WTC11 (cell line): ENCODE measurements around the gene FGF12. TPM values are rescaled to one million over a fixed set of nuclear protein-coding genes. Genes with fewer than 3 reads are reported as not detected.

Experiments used
- ATAC-seq: fragments of 200-7000 bp; cut with Tn5 transposase; 2 replicates; pipeline ENCODE4 v1.10.0; 2021; ENCODE audit warnings: mild to moderate bottlenecking, moderate library complexity
- CTCF ChIA-PET: fragments of 300-600 bp; sonication (Branson Sonifier 250); formaldehyde crosslinking; loops from one replicate; lab custom pipeline; 2021; ENCODE audit warnings: antibody characterized with exemption; lab: Charles Lee
- POLR2A ChIA-PET: fragments of 350-600 bp; sonication (Branson Sonifier 250); formaldehyde crosslinking; loops from one replicate; lab custom pipeline; 2021; ENCODE audit warnings: antibody characterized with exemption; lab: Charles Lee
- DNase-seq: peaks from one replicate; pipeline ENCODE4 v3.0.0; 2021; ENCODE audit warnings: low spot score
- H3K27ac Mint-ChIP-seq: 2 replicates; pipeline ENCODE4 v1.8.0; 2021; ENCODE audit warnings: mixed read lengths
- H3K27me3 Mint-ChIP-seq: 2 replicates; pipeline ENCODE4 v1.8.0; 2021; ENCODE audit warnings: low read depth, mild to moderate bottlenecking, moderate library complexity, mixed read lengths
- H3K36me3 Mint-ChIP-seq: 2 replicates; pipeline ENCODE4 v1.8.0; 2021; ENCODE audit warnings: mixed read lengths
- H3K4me1 Mint-ChIP-seq: 2 replicates; pipeline ENCODE4 v1.8.0; 2022; ENCODE audit warnings: mixed read lengths
- H3K4me3 Mint-ChIP-seq: 2 replicates; pipeline ENCODE4 v1.8.0; 2021; ENCODE audit warnings: mild to moderate bottlenecking, moderate library complexity, mixed read lengths
- H3K9me3 Mint-ChIP-seq: 2 replicates; pipeline ENCODE4 v1.8.0; 2021; ENCODE audit warnings: mixed read lengths
- AFF4 ChIP-seq: sonication (generic); formaldehyde crosslinking; IDR thresholded peaks from 2 replicates; pipeline ENCODE4 v1.8.1; 2023; ENCODE audit warnings: mild to moderate bottlenecking, missing genetic modification reagents, borderline replicate concordance
- ATF3 ChIP-seq: sonication (generic); formaldehyde crosslinking; conservative IDR thresholded peaks from 2 replicates; pipeline ENCODE4 v1.8.1; 2022; ENCODE audit warnings: mild to moderate bottlenecking, missing genetic modification reagents
- CREB1 ChIP-seq: sonication (generic); formaldehyde crosslinking; IDR thresholded peaks from 2 replicates; pipeline ENCODE4 v1.8.0; 2023; ENCODE audit warnings: mild to moderate bottlenecking, missing genetic modification reagents
- E2F5 ChIP-seq: sonication (generic); formaldehyde crosslinking; IDR thresholded peaks from 2 replicates; pipeline ENCODE4 v1.8.1; 2022; ENCODE audit warnings: mild to moderate bottlenecking, moderate library complexity, missing genetic modification reagents
- GRHL2 ChIP-seq: fragments of 250-450 bp; sonication (Bioruptor Pico); IDR thresholded peaks from 2 replicates; pipeline ENCODE4 v1.8.0; 2022; ENCODE audit warnings: mild to moderate bottlenecking, moderate library complexity; ENCODE audit not compliant: insufficient replicate concordance, severe bottlenecking
- ZBTB43 ChIP-seq: sonication (generic); formaldehyde crosslinking; IDR thresholded peaks from 2 replicates; pipeline ENCODE4 v1.8.1; 2023; ENCODE audit warnings: mild to moderate bottlenecking, missing genetic modification reagents
- ZNF138 ChIP-seq: sonication (generic); formaldehyde crosslinking; conservative IDR thresholded peaks from 2 replicates; pipeline ENCODE4 v1.8.1; 2022; ENCODE audit warnings: mild to moderate bottlenecking, moderate library complexity, missing genetic modification reagents
- ZNF396 ChIP-seq: fragments of 250-450 bp; sonication (Bioruptor Pico); IDR thresholded peaks from 2 replicates; pipeline ENCODE4 v1.8.0; 2021; ENCODE audit warnings: mild to moderate bottlenecking, moderate library complexity, borderline replicate concordance
- ZNF425 ChIP-seq: fragments of 250-450 bp; sonication (Bioruptor Pico); conservative IDR thresholded peaks from 2 replicates; pipeline ENCODE4 v1.9.0; 2021; ENCODE audit warnings: mild to moderate bottlenecking
- total RNA-seq: library from RNA; stranded (reverse); gene quantifications from 3 replicates; pipeline ENCODE4 v1.2.3, GENCODE V29; 2021
- TF ChIP-seq, protein P1 (sequence below): sonication (generic); formaldehyde crosslinking; conservative IDR thresholded peaks from 2 replicates; pipeline ENCODE4 v1.8.1; 2023; ENCODE audit warnings: mild to moderate bottlenecking, low read depth, missing genetic modification reagents, moderate library complexity
- TF ChIP-seq, protein P2 (sequence below): sonication (generic); formaldehyde crosslinking; IDR thresholded peaks from 2 replicates; pipeline ENCODE4 v1.8.0; 2022; ENCODE audit warnings: mild to moderate bottlenecking, missing genetic modification reagents
- TF ChIP-seq, protein P3 (sequence below): sonication (generic); formaldehyde crosslinking; IDR thresholded peaks from 2 replicates; pipeline ENCODE4 v1.8.0; 2023; ENCODE audit warnings: missing genetic modification reagents, mild to moderate bottlenecking, borderline replicate concordance

FGF12 gene
- total RNA-seq, 1 experiment from 2014 or later: 13.5 TPM

- Mint-ChIP-seq H3K9me3 (peaks cover 3% of the 10 kb centered on the region), H3K27me3 (no peaks in the 10 kb centered on the region), H3K4me1 (peaks cover 17% of the 10 kb centered on the region), H3K27ac (no peak overlapping the region), H3K4me3 (no peak overlapping the region), H3K36me3 (no peaks in the 10 kb centered on the region)
- TF ChIP-seq AFF4 (no peak), ZNF425 (CRISPR knock-in tag) (no peak), GRHL2 (CRISPR knock-in tag) (no peak), ZNF138 (no peak), ZBTB43 (CRISPR knock-in tag) (no peak), CREB1 (CRISPR knock-in tag) (no peak), ATF3 (CRISPR knock-in tag) (no peak), ZNF396 (CRISPR knock-in tag) (no peak), E2F5 (CRISPR knock-in tag) (no peak)
- TF ChIP-seq, protein P1, sequence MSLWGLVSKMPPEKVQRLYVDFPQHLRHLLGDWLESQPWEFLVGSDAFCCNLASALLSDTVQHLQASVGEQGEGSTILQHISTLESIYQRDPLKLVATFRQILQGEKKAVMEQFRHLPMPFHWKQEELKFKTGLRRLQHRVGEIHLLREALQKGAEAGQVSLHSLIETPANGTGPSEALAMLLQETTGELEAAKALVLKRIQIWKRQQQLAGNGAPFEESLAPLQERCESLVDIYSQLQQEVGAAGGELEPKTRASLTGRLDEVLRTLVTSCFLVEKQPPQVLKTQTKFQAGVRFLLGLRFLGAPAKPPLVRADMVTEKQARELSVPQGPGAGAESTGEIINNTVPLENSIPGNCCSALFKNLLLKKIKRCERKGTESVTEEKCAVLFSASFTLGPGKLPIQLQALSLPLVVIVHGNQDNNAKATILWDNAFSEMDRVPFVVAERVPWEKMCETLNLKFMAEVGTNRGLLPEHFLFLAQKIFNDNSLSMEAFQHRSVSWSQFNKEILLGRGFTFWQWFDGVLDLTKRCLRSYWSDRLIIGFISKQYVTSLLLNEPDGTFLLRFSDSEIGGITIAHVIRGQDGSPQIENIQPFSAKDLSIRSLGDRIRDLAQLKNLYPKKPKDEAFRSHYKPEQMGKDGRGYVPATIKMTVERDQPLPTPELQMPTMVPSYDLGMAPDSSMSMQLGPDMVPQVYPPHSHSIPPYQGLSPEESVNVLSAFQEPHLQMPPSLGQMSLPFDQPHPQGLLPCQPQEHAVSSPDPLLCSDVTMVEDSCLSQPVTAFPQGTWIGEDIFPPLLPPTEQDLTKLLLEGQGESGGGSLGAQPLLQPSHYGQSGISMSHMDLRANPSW: no peak
- TF ChIP-seq, protein P2, sequence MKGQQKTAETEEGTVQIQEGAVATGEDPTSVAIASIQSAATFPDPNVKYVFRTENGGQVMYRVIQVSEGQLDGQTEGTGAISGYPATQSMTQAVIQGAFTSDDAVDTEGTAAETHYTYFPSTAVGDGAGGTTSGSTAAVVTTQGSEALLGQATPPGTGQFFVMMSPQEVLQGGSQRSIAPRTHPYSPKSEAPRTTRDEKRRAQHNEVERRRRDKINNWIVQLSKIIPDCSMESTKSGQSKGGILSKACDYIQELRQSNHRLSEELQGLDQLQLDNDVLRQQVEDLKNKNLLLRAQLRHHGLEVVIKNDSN (CRISPR knock-in tag): no peak
- TF ChIP-seq, protein P3, sequence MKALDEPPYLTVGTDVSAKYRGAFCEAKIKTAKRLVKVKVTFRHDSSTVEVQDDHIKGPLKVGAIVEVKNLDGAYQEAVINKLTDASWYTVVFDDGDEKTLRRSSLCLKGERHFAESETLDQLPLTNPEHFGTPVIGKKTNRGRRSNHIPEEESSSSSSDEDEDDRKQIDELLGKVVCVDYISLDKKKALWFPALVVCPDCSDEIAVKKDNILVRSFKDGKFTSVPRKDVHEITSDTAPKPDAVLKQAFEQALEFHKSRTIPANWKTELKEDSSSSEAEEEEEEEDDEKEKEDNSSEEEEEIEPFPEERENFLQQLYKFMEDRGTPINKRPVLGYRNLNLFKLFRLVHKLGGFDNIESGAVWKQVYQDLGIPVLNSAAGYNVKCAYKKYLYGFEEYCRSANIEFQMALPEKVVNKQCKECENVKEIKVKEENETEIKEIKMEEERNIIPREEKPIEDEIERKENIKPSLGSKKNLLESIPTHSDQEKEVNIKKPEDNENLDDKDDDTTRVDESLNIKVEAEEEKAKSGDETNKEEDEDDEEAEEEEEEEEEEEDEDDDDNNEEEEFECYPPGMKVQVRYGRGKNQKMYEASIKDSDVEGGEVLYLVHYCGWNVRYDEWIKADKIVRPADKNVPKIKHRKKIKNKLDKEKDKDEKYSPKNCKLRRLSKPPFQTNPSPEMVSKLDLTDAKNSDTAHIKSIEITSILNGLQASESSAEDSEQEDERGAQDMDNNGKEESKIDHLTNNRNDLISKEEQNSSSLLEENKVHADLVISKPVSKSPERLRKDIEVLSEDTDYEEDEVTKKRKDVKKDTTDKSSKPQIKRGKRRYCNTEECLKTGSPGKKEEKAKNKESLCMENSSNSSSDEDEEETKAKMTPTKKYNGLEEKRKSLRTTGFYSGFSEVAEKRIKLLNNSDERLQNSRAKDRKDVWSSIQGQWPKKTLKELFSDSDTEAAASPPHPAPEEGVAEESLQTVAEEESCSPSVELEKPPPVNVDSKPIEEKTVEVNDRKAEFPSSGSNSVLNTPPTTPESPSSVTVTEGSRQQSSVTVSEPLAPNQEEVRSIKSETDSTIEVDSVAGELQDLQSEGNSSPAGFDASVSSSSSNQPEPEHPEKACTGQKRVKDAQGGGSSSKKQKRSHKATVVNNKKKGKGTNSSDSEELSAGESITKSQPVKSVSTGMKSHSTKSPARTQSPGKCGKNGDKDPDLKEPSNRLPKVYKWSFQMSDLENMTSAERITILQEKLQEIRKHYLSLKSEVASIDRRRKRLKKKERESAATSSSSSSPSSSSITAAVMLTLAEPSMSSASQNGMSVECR (CRISPR knock-in tag): no peak
- no peak for ATAC-seq
- no peak for DNase-seq
- CTCF ChIA-PET: interaction anchor here (1.3 kb wide), 1 partner anchor 205 kb away, joined by 4 read pairs; no protein-coding TSS in a partner anchor
- POLR2A ChIA-PET: no interaction called here
Measured at GRCh38 chr3:192239956-192240355, 487.4 kb downstream of the FGF12 start.
